Measurements from ENCODE around the gene FRRS1L. TPM values are rescaled to one million over a fixed set of nuclear protein-coding genes. Genes with fewer than 3 reads are reported as not detected.

The FRRS1L gene
- total RNA-seq, 1 experiment from 2014 or later, result 0.02 TPM

DNA sequence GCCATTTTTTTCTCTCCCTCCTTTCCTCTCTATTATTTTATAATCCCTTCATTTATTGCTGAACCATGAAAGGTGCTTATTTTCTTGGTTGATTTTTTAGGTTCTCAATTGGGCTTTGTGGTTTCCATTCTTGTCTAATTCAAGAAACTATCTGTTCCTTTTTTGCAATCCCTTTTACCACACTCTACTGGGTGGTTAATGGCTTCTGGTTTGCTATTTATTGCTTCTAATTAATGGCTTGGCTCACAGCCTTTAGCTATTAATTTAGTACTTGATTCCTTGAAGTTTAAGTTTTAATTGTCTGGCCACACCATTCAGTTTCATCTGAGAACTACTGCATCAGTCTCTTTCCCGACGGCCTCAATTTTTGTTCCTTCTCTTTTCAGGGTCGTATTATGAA lies 5.6 kb downstream of the FRRS1L start:
- Histone ChIP-seq H3K27ac (no peak overlapping the region), H3K9me3 (replicated peaks) (no peaks in the 10 kb centered on the region), H3K4me3 (no peak overlapping the region), H3K27me3 (no peaks in the 10 kb centered on the region), H3K4me1 (no peaks in the 10 kb centered on the region), H3K36me3 (no peaks in the 10 kb centered on the region)
- DNase-seq, result no peak

- no peak overlapping the region for H3K4me3 ChIP-seq
- H3K36me3 ChIP-seq, result no peaks in the 10 kb centered on the region
- H3K27me3 ChIP-seq, result no peaks in the 10 kb centered on the region
- no peaks in the 10 kb centered on the region for H3K9me3 ChIP-seq (replicated peaks)
- no peak overlapping the region for H3K27ac ChIP-seq
- DNase-seq, result no peak
- no peaks in the 10 kb centered on the region for H3K4me1 ChIP-seq
Measured at GRCh38 chr9:109159583-109159982, 7.5 kb downstream of the FRRS1L start.

DNA sequence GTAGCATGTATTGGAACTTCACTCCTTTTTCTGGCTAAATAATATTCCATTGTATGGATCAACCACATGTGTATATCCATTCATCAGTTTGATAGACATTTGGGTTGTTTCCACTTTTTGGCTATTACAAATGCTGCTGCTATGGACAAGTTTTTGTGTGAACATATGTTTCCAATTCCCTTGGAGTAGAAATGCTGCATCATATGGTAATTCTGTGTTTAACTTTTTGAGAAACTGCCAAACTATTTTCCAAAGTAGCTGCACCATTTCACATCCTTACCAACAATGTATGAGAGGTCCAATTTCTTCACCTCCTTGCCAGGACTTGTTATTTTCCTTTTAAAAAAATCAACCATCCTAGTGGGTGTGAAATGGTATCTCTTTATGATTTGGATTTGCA lies 8.4 kb downstream of the FRRS1L start:
- no peaks in the 10 kb centered on the region for H3K4me1 ChIP-seq
- no peak overlapping the region for H3K4me3 ChIP-seq
- no peak for DNase-seq
- H3K36me3 ChIP-seq, result no peaks in the 10 kb centered on the region
- H3K27ac ChIP-seq, result no peak overlapping the region
- no peaks in the 10 kb centered on the region; the same call in 1 of the 2 replicates for H3K9me3 ChIP-seq (replicated peaks)
- no peaks in the 10 kb centered on the region for H3K27me3 ChIP-seq

GRCh38 chr9:109156708-109157107 lies 10.3 kb downstream of the FRRS1L start:
- H3K27me3 ChIP-seq, result no peaks in the 10 kb centered on the region
- no peak for DNase-seq
- no peak overlapping the region for H3K4me3 ChIP-seq
- peaks cover 9% of the 10 kb centered on the region; the same call in 1 of the 2 replicates for H3K9me3 ChIP-seq (replicated peaks)
- no peak overlapping the region for H3K27ac ChIP-seq
- H3K36me3 ChIP-seq, result no peaks in the 10 kb centered on the region
- no peaks in the 10 kb centered on the region for H3K4me1 ChIP-seq

DNA sequence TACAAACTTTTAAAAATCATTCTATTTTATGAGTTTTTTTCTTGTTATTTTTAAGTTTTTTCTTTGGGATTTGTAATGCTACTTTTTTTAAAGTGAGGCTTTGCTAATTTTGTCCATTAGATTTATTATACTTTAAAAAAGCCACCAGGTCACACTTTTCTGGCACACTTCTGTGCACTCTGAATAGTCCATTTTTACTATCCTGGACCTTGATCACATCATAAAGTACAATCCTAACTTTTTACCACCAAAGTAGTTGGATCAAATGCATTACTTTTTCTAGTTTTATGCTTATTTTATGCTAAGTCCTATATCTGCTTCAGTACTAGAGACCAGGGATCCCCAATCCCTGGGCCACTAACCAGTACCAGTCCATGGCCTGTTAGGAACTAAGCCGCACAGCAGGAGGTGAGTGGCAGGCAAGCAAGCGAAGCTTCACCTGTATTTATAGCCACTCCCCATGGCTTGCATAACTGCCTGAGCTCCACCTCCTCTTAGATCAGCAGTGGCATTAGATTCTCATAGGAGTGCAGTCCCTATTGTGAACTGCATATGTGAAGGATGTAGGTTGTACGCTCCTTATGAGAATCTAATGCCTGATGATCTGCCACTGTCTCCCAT lies 16.0 kb downstream of the FRRS1L start:
- Histone ChIP-seq H3K27me3 (no peaks in the 10 kb centered on the region), H3K4me1 (no peaks in the 10 kb centered on the region), H3K36me3 (no peaks in the 10 kb centered on the region), H3K27ac (no peak overlapping the region), H3K9me3 (replicated peaks) (peaks cover 9% of the 10 kb centered on the region; the same call in 1 of the 2 replicates), H3K4me3 (no peak overlapping the region)
- no peak for DNase-seq

GRCh38 chr9:109149722-109150121 lies 17.3 kb downstream of the FRRS1L start:
- Histone ChIP-seq H3K27me3 (no peaks in the 10 kb centered on the region), H3K9me3 (replicated peaks) (peaks cover 9% of the 10 kb centered on the region; the same call in 1 of the 2 replicates), H3K36me3 (no peaks in the 10 kb centered on the region), H3K4me1 (no peaks in the 10 kb centered on the region), H3K4me3 (no peak overlapping the region), H3K27ac (no peak overlapping the region)
- DNase-seq, result no peak

DNA sequence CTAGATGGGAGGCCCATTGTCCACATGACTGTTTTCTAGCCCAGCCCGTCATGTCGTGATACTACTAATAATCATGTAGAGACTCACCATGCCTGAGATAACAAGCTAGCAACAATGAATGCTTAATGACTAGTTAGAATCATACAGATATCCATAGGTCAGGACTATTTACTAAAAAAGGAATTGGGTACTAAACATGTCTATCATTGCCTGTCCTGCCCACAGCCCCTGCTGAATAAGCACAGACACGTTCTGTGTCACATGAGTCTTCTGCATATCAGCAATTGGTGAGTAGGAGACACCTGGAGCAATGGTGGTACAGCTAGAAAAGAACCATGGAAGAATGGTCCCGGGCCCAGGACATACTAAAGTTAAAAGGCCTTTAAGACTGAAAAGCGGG lies 18.0 kb downstream of the FRRS1L start:
- Histone ChIP-seq H3K4me3 (no peak overlapping the region), H3K9me3 (replicated peaks) (peaks cover 9% of the 10 kb centered on the region; the same call in 1 of the 2 replicates), H3K27ac (no peak overlapping the region), H3K27me3 (no peaks in the 10 kb centered on the region), H3K4me1 (no peaks in the 10 kb centered on the region), H3K36me3 (no peaks in the 10 kb centered on the region)
- DNase-seq, result no peak

DNA sequence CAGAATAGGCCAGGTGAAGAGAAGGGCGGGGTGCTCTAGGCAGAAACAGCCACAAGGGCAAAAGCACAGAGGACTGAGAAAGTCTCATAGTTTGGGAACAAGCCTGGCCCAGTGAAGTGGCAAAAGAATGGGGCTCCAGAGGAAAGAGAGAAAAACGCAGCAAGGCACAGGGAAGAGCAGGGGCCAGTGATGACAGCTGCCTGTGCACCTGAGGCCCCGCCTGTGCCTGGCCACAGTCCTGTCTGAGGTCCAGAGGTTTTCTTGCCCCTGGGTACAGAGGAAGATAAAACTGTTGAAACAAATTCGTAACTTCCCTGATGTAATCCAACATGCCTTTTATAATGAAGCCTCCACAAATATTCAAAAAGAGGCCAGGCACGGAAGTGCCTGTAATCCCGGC lies 22.0 kb downstream of the FRRS1L start:
- Histone ChIP-seq H3K4me3 (no peak overlapping the region), H3K9me3 (replicated peaks) (no peaks in the 10 kb centered on the region), H3K4me1 (no peaks in the 10 kb centered on the region), H3K27me3 (0 out of 2 replicates have a peak, but pooled peaks cover 3% of the 10 kb centered on the region), H3K27ac (no peak overlapping the region), H3K36me3 (no peaks in the 10 kb centered on the region)
- DNase-seq, result no peak

- H3K36me3 ChIP-seq, result no peaks in the 10 kb centered on the region
- no peaks in the 10 kb centered on the region for H3K4me1 ChIP-seq
- peak; percentile 46 to 56 for DNase-seq
Measured at GRCh38 chr9:109143881-109144562, 23.0 kb downstream of the FRRS1L start.

GRCh38 chr9:109141375-109141774 lies 25.7 kb downstream of the FRRS1L start:
- Histone ChIP-seq H3K9me3 (replicated peaks) (no peaks in the 10 kb centered on the region), H3K36me3 (no peaks in the 10 kb centered on the region), H3K4me3 (no peak overlapping the region), H3K27me3 (0 out of 2 replicates have a peak, but pooled peaks cover 3% of the 10 kb centered on the region), H3K27ac (no peak overlapping the region), H3K4me1 (no peaks in the 10 kb centered on the region)
- DNase-seq, result no peak

More at GRCh38 chr9:109143881-109144562, 23.0 kb downstream of the FRRS1L start:
- no peak overlapping the region for H3K27ac ChIP-seq
- no peak overlapping the region for H3K4me3 ChIP-seq
- H3K9me3 ChIP-seq (replicated peaks), result no peaks in the 10 kb centered on the region
- 0 out of 2 replicates have a peak, but pooled peaks cover 3% of the 10 kb centered on the region for H3K27me3 ChIP-seq

GRCh38 chr9:109139851-109140250 lies 27.2 kb downstream of the FRRS1L start:
- H3K36me3 ChIP-seq, result no peaks in the 10 kb centered on the region
- H3K4me1 ChIP-seq, result no peaks in the 10 kb centered on the region
- DNase-seq, result no peak
- 0 out of 2 replicates have a peak, but pooled peaks cover 3% of the 10 kb centered on the region for H3K27me3 ChIP-seq
- H3K4me3 ChIP-seq, result no peak overlapping the region
- H3K9me3 ChIP-seq (replicated peaks), result no peaks in the 10 kb centered on the region
- H3K27ac ChIP-seq, result no peak overlapping the region

DNA sequence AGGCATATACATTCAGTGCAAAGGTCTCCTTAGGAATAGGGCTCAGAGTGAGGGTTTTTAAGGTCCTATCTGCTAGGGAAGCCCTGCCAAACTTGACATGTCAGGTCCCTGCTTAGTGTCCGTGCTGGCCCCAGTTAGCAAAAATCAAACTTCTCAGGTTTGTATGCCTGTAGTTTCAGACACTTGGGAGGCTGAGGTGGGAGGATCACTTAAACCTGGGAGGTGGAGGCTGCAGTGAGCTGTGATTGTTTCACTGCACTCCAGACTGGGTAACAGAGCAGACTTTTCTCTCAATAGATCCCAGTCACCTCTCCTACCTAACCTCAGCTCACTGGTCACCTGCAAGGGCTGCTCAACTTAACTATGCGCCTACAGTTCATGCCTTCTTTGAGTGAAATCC lies 28.6 kb downstream of the FRRS1L start:
- no peak for DNase-seq
- Histone ChIP-seq H3K4me1 (no peaks in the 10 kb centered on the region), H3K36me3 (no peaks in the 10 kb centered on the region), H3K4me3 (no peak overlapping the region), H3K27ac (no peak overlapping the region), H3K9me3 (replicated peaks) (no peaks in the 10 kb centered on the region), H3K27me3 (0 out of 2 replicates have a peak, but pooled peaks cover 3% of the 10 kb centered on the region)

DNA sequence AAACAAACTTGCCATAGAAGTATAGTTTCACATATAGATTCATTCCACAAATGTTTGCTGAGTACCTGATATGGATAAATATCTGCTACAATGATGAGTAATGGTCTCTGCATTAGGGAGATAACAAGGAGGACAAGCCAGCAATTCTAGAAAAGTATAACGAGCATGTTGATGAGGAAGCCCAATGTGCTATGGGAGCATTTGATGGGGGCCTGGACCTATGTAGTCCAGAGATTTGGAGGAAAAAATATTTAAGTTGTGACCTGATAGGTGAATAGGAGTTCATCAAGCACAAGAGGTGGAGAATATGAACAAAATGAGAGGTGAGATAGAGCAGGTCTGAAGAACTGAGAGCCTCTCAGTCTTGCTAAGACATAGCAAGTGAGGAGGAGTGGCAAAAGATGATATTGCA lies 32.9 kb downstream of the FRRS1L start:
- no peaks in the 10 kb centered on the region for H3K36me3 ChIP-seq
- H3K4me3 ChIP-seq, result no peak overlapping the region
- 0 out of 2 replicates have a peak, but pooled peaks cover 4% of the 10 kb centered on the region for H3K27me3 ChIP-seq
- DNase-seq, result no peak
- H3K27ac ChIP-seq, result no peak overlapping the region
- no peaks in the 10 kb centered on the region for H3K4me1 ChIP-seq
- no peaks in the 10 kb centered on the region for H3K9me3 ChIP-seq (replicated peaks)

DNA sequence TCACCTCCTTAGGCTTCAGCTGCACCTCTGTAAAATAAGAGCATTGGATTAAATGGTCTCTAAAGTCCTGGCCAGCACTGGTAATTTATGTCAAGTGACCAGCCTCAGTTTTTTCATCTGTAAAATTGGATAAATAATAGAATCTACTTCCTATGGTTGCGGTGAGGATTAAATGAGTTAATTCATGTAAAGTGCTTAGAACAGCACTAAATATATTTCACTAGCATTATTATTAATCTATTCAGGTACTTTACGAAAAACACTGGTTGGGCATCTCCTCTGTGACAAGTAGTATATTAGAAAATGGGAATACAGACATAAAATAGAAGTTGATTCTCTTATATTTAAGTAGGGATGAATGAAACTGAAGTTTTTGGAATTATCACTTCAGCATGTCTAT lies 33.5 kb downstream of the FRRS1L start:
- Histone ChIP-seq H3K4me3 (no peak overlapping the region), H3K4me1 (no peaks in the 10 kb centered on the region), H3K36me3 (no peaks in the 10 kb centered on the region), H3K9me3 (replicated peaks) (no peaks in the 10 kb centered on the region), H3K27me3 (0 out of 2 replicates have a peak, but pooled peaks cover 4% of the 10 kb centered on the region), H3K27ac (no peak overlapping the region)
- DNase-seq, result no peak

DNA sequence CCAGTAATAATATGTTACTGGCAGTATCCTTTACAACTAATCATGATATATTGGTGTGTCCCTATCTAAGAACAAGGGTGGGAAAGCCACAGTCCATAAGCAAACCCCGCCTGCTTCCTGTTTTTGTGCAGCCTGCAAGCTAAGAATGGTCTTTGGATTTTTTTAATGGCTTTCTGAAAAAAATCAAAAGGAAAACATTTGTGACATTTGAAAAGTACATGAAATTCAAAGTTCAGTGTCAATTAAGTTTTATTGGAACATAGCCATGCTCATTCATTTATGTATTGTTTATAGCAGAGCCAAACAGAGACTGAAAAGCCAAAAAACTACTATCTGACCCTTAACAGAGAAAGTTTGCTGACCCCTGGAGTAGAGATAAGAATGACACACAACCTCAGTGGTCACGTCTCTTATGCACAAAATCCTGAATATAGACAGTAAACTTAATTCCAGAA lies 34.5 kb downstream of the FRRS1L start:
- Histone ChIP-seq H3K9me3 (replicated peaks) (no peaks in the 10 kb centered on the region), H3K36me3 (no peaks in the 10 kb centered on the region), H3K4me1 (no peaks in the 10 kb centered on the region), H3K27ac (no peak overlapping the region), H3K4me3 (no peak overlapping the region), H3K27me3 (0 out of 2 replicates have a peak, but pooled peaks cover 6% of the 10 kb centered on the region)
- no peak for DNase-seq

Measured in SJCRH30 (cell line).